ENCODE measurements around the gene METTL4.
"Not testable (repeated sequence)": the region's sequence is repeated elsewhere in the genome, so short reads cannot be mapped to it uniquely, and the experiment has no call there.

Gene METTL4

DNA sequence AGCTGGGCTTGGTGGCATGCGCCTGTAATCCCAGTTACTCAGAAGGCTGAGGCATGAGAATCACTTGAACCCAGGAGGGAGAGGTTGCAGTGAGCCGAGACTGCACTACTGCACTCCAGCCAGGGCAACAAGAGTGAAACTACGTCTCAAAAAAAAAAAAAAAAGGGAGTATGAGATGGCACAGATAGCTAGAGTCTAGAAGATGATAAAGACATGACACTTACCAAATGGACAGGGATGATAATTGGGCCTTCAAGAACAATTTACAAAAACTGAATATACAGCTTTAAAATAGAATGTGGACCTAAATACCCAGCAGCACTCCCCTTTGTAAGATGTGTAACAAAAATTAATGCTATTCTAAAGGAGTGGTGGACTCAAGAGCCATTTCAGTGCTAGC lies 2.7 kb downstream of the METTL4 start:
- intact Hi-C loops (cut with DNase I): no loop called here

DNA sequence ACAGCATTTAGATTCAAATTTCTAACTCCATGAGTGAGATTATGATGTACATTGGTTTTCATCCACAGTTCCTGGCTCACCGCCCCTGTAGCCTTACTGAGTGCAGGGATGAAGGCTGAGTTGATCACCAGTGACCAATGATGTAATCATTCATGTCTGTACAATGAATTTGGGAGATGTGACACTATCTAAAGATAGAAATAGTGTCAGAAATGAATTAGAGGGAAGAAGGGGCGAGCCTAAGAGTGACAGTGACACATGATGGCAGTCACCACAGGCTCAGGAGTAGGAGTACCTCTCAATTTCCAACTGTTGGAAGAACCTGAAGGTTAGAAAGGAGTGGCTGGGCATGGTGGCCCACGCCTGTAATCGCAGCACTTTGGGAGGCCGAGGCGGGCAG lies 3.2 kb downstream of the METTL4 start:
- peak in 1 of 10 donors; percentile 58 for DNase-seq
- intact Hi-C loops (cut with DNase I): no loop called here

More for the DNA sequence above, 2.7 kb downstream of the METTL4 start:
- DNase-seq: no peak

DNA sequence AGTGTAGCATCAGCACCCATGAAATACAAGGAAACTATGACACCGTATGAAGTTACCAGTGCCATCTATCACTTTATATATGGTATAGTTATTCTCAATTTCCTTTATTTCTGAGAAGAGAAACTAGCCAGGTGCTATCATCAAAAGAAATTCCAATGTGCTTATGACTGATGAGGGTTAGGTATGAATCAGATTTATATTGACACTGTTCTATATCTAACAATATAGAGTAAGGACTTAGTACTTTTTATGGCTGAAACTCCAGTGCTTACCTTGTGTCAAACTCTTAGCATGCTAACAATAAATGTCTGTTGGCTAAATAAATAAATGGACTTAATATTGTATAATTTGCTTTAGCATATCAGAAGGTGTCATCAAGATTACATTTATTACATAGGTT lies 6.9 kb downstream of the METTL4 start:
- DNase-seq: no peak
- intact Hi-C loops (cut with DNase I): no loop called here

DNA sequence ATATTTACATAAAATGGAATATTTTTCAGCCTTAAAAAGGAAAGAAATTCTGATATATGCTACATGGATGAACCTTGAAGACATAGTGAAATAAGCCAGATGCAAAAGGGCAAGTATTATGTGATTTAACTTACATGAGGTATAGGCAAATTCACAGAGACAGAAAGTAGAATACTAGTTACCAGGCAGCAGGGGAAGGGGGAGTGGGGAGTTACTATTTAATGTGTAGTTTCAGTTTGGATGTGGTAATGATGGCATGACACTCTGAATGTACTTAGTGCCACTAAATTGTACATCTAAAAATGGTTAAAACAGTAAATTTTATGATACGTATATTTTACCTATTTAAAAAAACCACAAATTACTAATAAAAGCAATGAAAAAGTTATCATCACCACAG lies 12.1 kb downstream of the METTL4 start:
- DNase-seq: no peak
- intact Hi-C loops (cut with DNase I): no loop called here

DNA sequence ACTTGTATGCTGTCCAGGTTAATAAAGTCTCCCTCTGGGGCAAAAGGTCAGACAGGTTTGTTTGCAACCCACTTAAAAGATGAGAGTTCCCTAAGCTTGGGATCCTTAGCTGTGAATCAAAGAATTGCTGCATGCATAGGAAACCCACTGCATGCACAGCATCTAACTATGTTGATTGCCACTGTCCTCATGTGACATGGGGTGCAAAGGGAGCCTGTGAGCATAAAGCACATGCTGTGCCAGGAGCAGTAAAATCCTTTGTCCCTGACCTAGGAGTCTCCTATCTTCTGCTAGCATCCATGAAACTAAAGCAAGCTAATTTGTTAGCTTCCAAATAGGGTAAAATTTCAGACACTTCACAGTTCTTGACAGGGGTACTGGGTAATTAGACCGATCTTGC lies 13.8 kb downstream of the METTL4 start:
- intact Hi-C loops (cut with DNase I): no loop called here
- DNase-seq: no peak

DNA sequence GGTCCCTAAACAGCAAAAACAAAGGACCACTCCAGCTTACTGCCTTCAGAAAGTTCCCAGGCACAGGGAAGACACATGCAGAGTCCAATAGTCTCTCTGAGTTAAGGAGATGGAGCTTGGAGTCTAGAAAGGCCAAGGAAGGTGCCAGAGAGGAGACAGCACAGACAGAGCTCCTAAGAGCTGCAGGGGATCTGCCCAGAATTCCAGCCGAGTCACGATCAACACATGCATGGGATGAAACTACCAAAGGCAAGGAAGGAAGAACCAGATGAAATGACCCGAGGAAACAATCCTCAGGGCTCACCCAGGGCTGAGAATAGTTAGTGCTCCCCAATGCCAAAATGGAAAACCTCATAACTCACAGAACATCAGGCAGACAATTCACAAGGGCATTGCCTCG lies 15.4 kb downstream of the METTL4 start:
- no peak for DNase-seq
- intact Hi-C loops (cut with DNase I): no loop called here

DNA sequence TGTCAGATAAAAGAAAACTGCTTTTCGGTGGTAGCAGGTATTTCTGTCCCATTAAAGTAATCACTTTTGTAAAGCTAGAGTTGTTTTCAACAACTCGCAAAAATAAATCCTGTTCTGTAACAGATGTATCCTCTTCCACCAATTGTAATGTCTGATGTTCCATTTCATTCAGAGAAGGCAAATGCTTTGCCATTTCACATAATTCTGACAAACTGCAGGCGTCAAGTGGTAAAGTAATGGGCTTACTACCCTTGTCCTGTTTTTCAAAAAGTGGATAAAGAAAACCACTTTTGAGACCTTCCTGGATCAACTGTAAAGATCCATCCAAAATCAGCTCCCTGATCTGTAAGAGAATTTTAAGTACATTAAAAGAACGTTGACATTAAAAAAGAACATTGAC lies 16.6 kb downstream of the METTL4 start:
- intact Hi-C loops (cut with DNase I): no loop called here
- no peak for DNase-seq

DNA sequence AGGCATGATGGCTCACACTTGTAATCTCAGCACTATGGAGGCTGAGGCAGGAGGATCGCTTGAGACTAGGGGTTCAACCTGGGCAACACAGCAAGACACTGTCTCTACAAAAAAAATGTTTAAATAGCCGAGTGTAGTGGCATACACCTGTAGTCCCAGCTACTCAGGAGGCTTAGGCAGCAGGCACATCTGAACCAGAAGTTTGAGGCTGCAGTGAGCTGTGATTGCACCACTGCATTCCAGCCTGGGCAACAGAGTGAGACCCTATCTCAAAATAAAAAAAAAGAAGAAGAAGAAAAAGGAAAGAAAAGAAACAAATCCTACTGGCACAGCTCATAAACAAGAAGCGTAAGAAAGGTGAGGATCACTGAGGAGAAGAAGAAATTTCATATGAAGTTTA lies 19.9 kb downstream of the METTL4 start:
- intact Hi-C loops (cut with DNase I): no loop called here
- DNase-seq: no peak

DNA sequence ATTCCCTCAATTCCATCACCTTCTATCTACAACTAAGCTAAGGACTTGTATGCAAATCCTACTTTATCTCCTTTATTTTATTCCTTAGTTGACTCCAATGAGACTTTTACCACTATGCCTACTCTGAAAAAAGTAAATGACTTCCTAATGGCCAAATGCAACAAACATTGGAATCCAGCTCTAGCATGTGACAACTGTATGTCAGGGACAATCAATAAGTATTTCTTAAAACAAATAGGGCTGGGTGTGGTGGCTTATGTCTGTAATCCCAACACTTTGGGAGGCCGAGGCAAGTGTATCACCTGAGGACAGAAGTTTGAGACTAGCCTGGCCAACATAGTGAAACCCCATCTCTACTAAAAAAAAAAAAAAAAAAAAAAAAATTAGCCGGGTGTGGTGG lies 21.8 kb downstream of the METTL4 start:
- DNase-seq: no peak
- intact Hi-C loops (cut with DNase I): loop anchor here (5.0 kb wide), 2 partner anchors 212 to 962 kb away; no protein-coding TSS in a partner anchor

DNA sequence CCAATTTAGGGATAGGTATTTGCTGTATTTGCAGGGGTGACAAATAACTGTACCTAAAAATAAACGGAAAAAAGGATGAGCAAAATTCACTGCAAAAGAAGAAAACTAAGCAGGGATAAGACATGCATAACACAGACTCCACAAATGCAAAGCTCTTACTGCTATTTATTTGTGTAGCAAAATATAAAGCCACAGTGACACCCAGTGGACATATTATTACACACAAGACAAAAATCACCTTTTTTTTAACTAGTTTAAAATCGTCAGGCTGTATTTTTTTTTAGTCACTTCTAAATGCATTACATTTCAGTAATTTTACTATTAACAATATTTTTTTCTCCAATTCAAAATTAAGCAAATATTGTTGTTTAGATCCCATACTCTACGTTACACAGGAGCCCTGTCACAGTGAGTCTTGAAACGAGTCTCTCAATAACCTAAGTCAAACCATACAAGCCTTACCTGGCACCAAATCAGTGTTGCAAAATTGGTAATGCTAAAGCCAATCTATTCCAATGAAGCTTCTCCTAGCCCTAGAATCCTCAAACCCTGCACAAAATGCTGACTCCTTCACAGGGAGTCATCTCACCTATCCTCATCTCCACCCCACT lies 23.7 kb downstream of the METTL4 start:
- DNase-seq: no peak
- intact Hi-C loops (cut with DNase I): loop anchor here (2.0 to 5.0 kb wide), 3 partner anchors 210 to 1683 kb away; no protein-coding TSS in a partner anchor

DNA sequence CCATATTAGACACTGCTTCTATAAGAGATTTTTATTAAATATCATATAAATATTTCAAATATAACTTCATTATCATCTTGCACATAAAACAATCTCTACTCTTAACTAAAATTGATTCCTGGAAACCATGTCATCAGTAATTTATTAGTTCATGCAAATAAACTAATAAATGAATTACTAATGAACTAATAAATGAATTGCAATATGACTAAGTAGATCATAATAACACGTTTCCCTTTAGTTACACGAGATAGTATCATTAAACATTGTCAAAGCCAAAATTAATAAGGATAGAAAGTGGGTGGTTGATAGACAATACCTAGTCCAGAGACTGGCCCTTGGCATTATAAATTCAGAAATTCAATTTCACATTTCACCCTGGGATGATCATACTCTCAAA lies 26.1 kb downstream of the METTL4 start:
- intact Hi-C loops (cut with DNase I): loop anchor here (5.0 kb wide), 2 partner anchors 208 to 958 kb away; no protein-coding TSS in a partner anchor
- no peak for DNase-seq

DNA sequence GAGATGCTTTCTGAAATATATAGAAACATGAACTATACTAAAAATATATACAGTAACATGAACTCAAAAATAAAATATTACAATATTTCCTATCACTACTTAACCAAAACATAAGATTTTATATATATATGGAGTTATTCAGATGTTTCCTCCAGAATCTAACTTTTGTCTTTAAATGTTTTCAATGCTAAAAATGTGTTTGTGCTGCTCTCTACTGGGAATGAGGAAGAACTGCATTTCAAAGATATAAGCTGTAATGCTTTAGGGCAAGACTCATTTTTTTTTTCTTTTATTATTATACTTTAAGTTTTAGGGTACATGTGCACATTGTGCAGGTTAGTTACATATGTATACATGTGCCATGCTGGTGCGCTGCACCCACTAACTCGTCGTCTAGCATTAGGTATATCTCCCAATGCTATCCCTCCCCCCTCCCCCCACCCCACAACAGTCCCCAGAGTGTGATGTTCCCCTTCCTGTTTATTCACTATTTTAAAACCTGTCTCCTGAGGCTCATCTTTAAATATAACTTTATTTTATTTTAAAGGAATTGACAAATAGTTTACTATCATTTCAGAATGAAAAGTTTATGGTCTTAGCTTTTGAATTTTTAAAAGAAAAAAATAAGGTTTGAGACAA lies 29.3 kb downstream of the METTL4 start:
- not testable (repeated sequence) for DNase-seq
- intact Hi-C loops (cut with DNase I): loop anchor here (5.0 kb wide), 1 partner anchor 440 kb away; no protein-coding TSS in a partner anchor

DNA sequence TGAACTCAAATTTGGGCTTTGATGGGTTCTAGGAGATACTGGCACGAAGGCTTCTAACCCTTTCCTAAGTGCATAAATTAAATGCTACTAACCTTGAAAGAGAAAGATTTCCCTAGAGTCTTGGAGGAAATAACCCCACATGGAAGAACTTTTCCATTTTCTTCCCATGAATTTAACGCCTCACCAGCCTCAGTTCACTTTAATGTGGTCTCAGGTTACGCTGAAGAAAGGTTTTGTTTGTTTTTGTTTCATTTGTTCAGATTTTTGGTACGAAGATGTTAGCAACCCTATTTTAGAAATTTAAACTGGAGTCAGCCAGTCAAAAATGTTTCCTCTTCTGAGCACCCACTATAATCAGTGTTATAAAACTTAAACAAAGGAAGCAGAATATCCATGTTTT lies 30.7 kb downstream of the METTL4 start:
- intact Hi-C loops (cut with DNase I): loop anchor here (5.0 kb wide), 1 partner anchor 438 kb away; no protein-coding TSS in a partner anchor
- no peak for DNase-seq

DNA sequence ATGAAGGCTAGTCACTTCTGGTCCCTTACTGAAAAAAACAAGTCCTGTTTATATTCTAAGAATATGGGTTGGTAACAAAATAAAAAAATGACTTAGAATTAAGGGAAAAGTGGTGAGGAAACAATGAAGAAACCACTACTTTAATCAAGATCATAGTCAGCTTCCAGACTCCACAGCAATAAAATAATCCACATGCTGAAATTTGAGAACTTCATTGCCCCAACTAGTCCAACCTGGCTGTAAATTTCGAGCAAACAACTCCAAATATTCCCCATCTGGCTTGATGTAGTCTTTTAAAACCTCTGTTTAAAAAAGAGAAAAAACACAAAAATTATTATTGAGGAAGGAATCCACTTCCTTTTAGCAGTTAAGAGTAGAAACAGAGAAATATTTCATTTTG lies 32.5 kb downstream of the METTL4 start:
- no peak for DNase-seq
- intact Hi-C loops (cut with DNase I): no loop called here

DNA sequence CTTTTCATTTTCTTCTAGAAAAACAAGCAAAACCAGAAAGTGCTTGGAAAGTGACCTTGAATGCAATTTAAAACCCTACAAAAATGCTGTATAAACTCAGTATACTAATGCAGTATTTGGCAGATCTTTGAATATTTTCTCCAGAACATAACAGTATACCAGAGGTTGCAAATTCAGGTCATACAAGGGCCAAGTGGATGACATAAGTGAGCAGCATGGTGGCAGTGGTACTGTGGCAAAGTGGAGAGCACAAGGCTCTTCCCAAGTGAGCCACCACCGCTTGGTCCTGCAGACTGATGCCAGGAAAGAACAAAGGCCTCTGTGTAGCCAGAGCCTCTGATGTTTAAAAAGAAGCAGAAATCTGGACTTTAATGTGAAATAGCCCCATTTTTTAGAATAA lies 33.1 kb downstream of the METTL4 start:
- DNase-seq: peak in 4 of 10 donors; percentile 4 to 76 (median 48)
- intact Hi-C loops (cut with DNase I): no loop called here

DNA sequence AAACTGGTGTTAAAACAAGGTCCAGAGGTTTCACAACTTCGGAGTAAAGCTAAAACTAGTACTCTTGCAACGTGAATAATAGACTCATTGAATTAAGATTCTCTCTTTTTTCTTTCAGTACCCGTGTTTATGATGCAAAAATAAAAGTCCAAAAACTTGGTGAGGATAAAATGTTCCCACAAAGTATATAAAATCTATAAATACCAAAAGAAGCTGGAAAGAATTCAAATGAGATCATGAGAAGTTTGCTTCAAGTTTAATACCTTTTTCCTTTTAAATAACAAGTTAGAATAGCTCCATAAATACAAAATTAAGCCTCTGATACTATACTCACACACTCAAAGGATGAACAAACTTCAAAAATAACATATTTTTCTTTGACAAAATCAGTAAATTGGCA lies 34.0 kb downstream of the METTL4 start:
- no peak for DNase-seq
- intact Hi-C loops (cut with DNase I): no loop called here

DNA sequence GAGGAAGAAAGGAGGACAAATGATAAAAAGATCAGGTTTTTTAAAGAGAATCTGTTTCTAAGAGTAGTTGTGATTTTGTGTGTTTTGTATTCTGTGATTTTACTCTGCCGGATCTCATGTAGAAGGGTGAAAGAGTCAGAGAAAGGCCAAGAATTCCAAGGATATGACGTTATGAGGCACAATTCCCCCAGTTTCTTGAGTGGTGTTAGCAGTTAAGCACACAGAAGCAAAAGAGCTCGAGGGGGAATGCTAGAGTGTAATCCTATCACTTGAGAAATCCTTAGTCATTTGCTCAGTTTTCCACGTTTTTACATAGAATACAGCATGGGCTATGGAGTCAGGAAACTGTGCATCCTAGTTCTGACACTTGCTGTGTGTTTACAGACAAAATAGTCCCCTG lies 34.8 kb downstream of the METTL4 start:
- intact Hi-C loops (cut with DNase I): no loop called here
- DNase-seq: no peak

DNA sequence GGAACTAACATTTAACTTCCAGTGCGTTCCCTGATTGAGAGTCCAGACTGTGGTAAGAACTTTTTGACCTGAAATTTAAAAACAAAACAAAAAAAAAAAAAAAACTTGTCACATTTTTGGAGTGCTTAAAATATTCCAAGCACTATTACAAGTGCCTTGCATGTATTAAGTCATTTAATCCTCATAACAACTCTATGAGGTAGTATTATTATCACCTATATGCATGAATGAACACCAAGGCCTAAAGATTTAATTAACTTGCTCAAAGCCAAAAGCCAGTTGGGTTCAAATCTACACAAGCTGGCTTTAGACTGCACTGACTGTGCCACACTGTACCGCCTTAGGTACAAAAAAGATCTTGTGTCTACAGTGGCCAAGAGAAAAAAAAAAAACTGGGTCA lies 35.2 kb downstream of the METTL4 start:
- intact Hi-C loops (cut with DNase I): no loop called here
- no peak for DNase-seq

DNA sequence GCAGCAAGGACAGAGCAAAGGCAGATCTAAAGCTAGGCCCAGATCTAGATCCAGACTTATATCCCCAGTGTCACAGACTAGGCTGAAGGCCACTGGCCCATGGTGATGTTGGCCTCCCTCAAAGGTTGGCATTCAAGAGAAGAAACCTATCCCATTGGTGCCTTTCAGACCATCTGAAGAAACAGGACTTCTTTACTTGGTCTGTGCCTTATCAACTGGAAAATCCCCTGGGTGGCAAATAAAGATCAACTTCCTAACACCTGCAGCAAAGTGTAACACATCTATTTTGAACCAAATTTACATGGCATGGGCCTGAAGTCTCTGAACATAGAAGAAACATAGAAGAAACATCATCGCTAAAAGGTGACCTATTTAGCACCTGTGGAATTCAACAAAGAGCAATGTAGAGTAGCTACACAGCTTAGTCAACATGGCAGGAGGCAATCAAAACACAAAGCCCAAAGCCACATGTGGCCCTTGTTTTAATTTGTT lies 35.8 kb downstream of the METTL4 start:
- DNase-seq: no peak
- intact Hi-C loops (cut with DNase I): no loop called here

DNA sequence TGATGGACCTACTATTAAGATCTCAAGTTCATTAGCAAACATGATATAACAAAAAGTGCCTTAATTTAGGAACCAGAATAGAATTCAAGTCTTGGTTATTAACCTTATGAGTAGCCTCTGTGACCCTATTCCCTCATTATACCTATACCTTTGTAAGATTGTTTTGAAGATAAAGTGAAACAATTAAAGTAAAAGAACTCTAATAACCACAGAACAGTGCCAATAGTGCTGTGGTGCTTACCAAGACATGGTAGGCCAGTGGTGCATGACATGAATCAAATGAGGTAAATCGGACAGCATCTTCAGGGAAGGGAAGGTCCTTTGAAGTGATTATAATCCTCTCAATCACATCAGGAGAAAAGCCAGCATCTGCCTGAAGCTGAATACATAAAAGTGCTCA lies 36.4 kb downstream of the METTL4 start:
- DNase-seq: no peak
- intact Hi-C loops (cut with DNase I): no loop called here

DNA sequence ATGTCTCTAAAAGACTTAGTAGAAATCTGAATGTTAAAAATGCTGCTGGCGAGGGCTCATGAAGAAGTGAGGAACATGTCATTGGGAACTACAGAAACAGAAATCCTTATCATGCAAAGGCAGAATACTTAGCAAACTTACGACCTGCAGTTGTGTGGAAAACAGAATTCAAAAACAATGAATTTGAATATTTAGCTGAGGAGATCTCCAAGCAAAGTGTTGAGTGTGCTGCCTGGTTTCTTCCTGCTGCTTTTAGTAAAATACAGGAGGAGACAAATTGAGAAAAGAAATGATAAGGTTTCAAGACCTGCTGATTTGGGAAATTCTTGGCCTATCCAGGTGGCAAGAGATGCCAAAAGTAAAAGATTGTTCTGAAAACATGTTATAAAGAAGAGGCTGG lies 38.5 kb downstream of the METTL4 start:
- intact Hi-C loops (cut with DNase I): no loop called here
- DNase-seq: no peak

DNA sequence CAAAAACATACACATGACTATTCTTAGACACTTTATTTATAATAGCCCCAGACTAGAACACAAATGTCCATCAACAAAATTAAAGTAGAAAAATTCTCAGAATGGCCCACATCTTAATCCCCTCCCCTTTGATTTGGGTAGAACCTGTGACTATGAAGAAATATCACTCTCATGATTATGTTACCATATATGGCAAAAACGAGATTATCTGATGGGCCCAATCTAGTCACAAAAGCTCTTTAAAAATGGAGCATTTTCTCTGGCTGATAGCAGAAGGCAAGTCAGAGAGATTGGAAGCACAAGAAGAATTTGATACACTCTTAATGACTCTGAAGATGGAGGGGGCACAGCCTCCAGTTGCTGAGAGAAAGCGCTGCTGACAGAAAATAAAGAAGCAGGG lies 39.6 kb downstream of the METTL4 start:
- intact Hi-C loops (cut with DNase I): no loop called here
- no peak for DNase-seq

Data from posterior cingulate gyrus (tissue), 11 donors.